Thoracic aorta (tissue), 2 donors: Measurements from ENCODE around the gene AFG3L2. TPM values are rescaled to one million over a fixed set of nuclear protein-coding genes. Genes with fewer than 3 reads are reported as not detected.

ENCODE experiments used
- ATAC-seq: fragments of 150-250 bp; one replicate; pipeline ENCODE4 v1.8.0; 2017; ENCODE audit warnings: low read depth; ENCODE audit not compliant: insufficient number of reproducible peaks, low FRiP score
- DNase-seq: peaks from one replicate; pipeline ENCODE4 v3.0.0-alpha.2; 2020; ENCODE audit warnings: low spot score
- H3K27ac ChIP-seq, 2 donors: fragments of 200-600 bp; sonication (generic); 1 replicate in 1 of 2; 2 replicates in 1 of 2; pipeline ENCODE4 v1.5.1; 2016; ENCODE audit warnings: mild to moderate bottlenecking in 2 of 2, moderate library complexity in 2 of 2
- H3K27me3 ChIP-seq: fragments of 200-600 bp; sonication (generic); replicated peaks from 2 replicates; pipeline ENCODE4 v1.6.0; 2016; ENCODE audit warnings: mild to moderate bottlenecking; ENCODE audit not compliant: insufficient read depth
- H3K36me3 ChIP-seq: fragments of 200-600 bp; sonication (generic); one replicate; pipeline ENCODE4 v1.5.1; 2016
- H3K4me1 ChIP-seq, 2 donors: fragments of 200-600 bp; sonication (generic); 1 replicate in 1 of 2; 2 replicates in 1 of 2; pipeline versions ENCODE4 v1.5.1 to v1.6.0; 2016; ENCODE audit warnings: low read depth in 2 of 2, mild to moderate bottlenecking in 1 of 2; ENCODE audit not compliant: control insufficient read depth in 1 of 2
- H3K4me3 ChIP-seq: fragments of 200-600 bp; sonication (generic); 2 replicates; pipeline ENCODE4 v1.5.1; 2016; ENCODE audit warnings: mild to moderate bottlenecking
- H3K9me3 ChIP-seq: fragments of 200-600 bp; sonication (generic); 2 replicates; pipeline ENCODE4 v1.5.1; 2016
- total RNA-seq, 2 donors: library from RNA; depleted of rRNA; stranded (reverse); fragments of >200 nt; gene quantifications; one replicate each; pipeline versions ENCODE4 v1.1.0 to v1.2.3, GENCODE V29; 2016
- TF ChIP-seq, protein P1 (sequence below): fragments of 200-600 bp; sonication (generic); IDR thresholded peaks from one replicate; pipeline ENCODE4 v1.5.1; 2019; ENCODE audit warnings: antibody characterized with exemption

The AFG3L2 gene
- total RNA-seq, 2 donors from 2014 or later, result 24.2 to 58.1 TPM

DNA sequence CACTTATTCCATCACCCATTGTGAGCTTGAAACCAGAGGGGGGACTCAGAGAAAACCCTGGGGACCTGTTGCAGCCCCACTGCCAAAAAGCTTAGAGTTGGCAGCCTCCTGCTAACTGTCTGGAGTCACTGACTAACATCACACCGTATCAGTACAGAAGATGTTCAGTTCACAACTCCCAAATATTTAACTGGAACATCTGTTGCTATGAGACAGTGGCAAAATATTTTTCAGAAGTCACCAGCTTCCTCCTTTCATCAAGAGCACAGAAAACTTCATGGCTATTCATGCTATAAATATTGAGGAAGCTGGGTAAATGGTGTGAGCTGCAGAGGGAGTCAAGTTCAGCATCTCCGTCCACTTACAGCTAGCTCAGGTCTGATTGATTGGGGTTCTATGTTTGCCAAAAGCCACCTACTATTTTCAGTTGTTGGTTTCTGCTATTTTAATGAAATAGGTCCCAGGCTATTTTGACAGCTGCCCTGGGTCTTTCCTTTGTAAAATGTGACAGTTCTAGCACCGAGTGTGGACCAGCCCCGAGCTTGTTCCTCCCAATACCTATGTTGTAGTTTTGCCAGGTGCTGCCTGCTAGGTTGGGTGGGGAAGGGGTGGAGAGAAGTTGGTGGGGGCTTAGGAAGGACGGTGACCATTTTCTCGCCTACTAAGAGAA is 59.2 kb downstream of the AFG3L2 start:
- H3K27ac ChIP-seq, result peak overlapping the region; percentile 20 to 48
- ATAC-seq (no peak), DNase-seq (no peak)
- H3K4me3 ChIP-seq, result no peak overlapping the region
- peaks cover 8% of the 10 kb centered on the region for H3K36me3 ChIP-seq
- TF ChIP-seq, protein P1, sequence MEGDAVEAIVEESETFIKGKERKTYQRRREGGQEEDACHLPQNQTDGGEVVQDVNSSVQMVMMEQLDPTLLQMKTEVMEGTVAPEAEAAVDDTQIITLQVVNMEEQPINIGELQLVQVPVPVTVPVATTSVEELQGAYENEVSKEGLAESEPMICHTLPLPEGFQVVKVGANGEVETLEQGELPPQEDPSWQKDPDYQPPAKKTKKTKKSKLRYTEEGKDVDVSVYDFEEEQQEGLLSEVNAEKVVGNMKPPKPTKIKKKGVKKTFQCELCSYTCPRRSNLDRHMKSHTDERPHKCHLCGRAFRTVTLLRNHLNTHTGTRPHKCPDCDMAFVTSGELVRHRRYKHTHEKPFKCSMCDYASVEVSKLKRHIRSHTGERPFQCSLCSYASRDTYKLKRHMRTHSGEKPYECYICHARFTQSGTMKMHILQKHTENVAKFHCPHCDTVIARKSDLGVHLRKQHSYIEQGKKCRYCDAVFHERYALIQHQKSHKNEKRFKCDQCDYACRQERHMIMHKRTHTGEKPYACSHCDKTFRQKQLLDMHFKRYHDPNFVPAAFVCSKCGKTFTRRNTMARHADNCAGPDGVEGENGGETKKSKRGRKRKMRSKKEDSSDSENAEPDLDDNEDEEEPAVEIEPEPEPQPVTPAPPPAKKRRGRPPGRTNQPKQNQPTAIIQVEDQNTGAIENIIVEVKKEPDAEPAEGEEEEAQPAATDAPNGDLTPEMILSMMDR, result no peak
- no peaks in the 10 kb centered on the region for H3K9me3 ChIP-seq
- H3K27me3 ChIP-seq, result no peaks in the 10 kb centered on the region
- H3K4me1 ChIP-seq, result peaks cover 36 to 64% of the 10 kb centered on the region in 2 donors

DNA sequence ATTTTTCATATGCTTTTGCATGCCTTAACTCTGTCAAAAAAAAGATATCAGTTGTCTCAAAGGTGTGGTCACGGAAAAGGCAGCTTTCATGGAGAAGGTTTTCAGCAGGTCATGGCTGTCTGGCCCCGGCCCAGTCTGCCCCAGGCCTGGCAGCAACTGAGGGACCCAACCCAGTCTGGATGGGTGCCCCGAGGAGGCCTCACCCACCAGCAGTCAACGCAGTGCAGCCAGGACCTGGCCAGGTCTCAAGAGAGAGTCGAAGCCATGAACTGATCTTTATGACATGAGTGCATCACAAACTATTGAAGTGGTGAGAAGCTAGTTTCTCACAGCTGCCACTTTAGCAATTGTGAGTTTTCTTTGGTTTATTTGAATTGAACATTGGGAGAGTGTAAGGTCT is 61.1 kb downstream of the AFG3L2 start:
- DNase-seq (no peak), ATAC-seq (no peak)
- Histone ChIP-seq H3K4me1 (peaks cover 36 to 59% of the 10 kb centered on the region in 2 donors), H3K27ac (peak overlapping the region; percentile 37 to 48), H3K4me3 (peak overlapping the region; percentile 35), H3K36me3 (peaks cover 17% of the 10 kb centered on the region), H3K27me3 (no peaks in the 10 kb centered on the region), H3K9me3 (peaks cover 8% of the 10 kb centered on the region)
- TF ChIP-seq, protein P1, result no peak

DNA sequence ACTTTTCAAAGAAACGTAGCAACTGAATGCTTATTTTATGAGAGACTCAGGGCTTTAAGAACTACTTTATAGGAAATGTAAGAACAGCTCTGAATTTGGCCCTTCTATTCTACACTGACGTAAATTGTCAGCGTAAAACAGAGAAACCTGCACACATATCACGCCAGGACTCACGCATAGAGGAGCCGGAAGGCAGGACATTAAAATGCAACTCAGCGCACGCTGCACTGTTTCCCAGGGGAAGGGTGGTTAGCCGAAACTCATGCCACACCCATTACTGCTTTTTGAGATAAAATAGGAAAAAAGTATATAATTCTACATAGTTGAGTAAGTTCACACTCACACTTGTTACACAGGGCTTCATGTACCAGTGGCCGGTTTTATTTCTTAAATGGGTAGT is 61.5 kb downstream of the AFG3L2 start:
- peak overlapping the region; percentile 37 to 48 for H3K27ac ChIP-seq
- peaks cover 40 to 60% of the 10 kb centered on the region in 2 donors for H3K4me1 ChIP-seq
- DNase-seq, result no peak

DNA sequence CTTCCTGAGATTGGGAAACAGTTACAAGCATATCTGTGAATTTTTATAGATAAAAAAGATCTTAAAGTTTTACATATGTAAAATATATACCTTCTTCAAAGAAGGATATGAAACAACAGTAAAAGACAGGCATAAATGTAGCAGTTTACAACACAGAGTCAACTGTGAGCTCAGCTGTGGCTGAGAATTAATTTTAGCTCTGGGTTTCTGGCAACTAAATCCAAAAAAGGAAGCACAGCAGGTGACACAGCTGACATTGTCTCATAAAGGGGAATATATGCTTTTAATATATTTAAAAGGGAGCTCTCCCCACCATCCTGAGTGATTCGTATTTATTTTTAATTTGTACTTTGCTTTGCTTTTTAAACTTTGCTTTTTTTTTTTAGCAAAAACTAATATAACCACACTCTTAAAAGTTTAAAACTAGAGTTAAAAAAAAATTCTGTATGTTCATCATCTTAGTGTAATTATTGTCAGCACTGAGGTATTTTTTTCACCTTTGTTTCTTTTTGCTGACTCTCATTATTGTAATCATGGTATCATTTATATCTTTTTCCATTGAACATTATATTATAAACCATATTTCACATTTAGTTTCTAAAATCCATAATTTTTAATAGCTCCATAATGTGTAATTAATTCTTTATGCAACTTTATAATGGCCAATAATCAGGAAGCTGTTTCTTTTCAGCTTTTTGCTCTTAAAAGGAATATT is 62.3 kb downstream of the AFG3L2 start:
- no peak for ATAC-seq
- no peaks in the 10 kb centered on the region for H3K27me3 ChIP-seq
- DNase-seq, result no peak
- TF ChIP-seq, protein P1, result no peak
- H3K36me3 ChIP-seq, result peaks cover 22% of the 10 kb centered on the region
- peak overlapping the region; percentile 10 to 60 for H3K27ac ChIP-seq
- peak overlapping the region; percentile 12 for H3K4me3 ChIP-seq
- peaks cover 8% of the 10 kb centered on the region for H3K9me3 ChIP-seq
- peaks cover 45 to 67% of the 10 kb centered on the region in 2 donors for H3K4me1 ChIP-seq

More for the DNA sequence above, 61.5 kb downstream of the AFG3L2 start:
- H3K36me3 ChIP-seq, result peaks cover 19% of the 10 kb centered on the region
- TF ChIP-seq, protein P1, result no peak
- peak overlapping the region; percentile 35 for H3K4me3 ChIP-seq
- H3K27me3 ChIP-seq, result no peaks in the 10 kb centered on the region
- no peak for ATAC-seq
- peaks cover 8% of the 10 kb centered on the region for H3K9me3 ChIP-seq

DNA sequence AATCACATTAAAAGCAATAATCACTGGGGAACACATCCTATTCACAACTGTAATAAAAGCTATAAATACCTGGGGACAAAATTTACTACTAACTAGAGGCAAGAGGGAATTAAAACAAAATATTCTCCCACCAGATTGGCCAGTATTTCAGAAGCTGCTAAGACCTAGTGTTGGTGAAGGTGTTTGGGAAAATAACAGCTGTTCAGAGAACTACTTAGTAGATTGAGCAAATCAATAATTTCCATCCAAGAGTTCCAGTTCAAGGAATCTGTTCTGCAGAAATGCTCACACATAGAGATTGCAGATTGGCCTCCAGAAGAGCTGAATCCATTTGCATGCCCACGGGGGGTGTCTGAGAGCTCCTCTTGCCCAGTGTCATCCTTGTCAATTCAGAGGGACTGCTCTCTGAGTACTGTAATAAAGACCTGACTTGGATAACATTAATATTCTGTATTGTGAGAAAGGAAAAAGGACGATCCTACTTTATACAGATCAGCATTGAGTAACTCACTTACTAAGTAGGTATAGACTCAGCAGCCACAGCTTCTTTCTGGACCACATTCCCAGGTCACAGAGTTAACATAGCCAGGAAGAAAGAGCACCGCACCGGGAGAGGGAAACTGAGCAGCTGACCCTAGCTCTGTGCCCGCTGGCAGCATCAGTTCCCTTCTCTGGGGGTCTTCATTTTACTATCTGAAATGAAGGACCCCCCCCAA is 63.3 kb downstream of the AFG3L2 start:
- TF ChIP-seq, protein P1, result no peak
- Histone ChIP-seq H3K9me3 (peaks cover 8% of the 10 kb centered on the region), H3K27me3 (no peaks in the 10 kb centered on the region), H3K4me1 (peaks cover 47 to 73% of the 10 kb centered on the region in 2 donors), H3K27ac (peak overlapping the region; percentile 10 to 60), H3K36me3 (peaks cover 23% of the 10 kb centered on the region), H3K4me3 (no peak overlapping the region)
- ATAC-seq, result no peak
- no peak for DNase-seq
